Caco-2 (cell line): ENCODE results near the gene GCNT4. TPM values are rescaled to one million over a fixed set of nuclear protein-coding genes. Genes with fewer than 3 reads are reported as not detected.

Experiments used
- BruUV-seq: library from RNA; stranded (reverse); fragments of 400-500 nt; replicated peaks from 2 replicates; lab custom pipeline; 2021; lab: Mats Ljungman, UMichigan
- CTCF ChIA-PET: fragments of 300-600 bp; sonication (Branson Sonifier 250); formaldehyde crosslinking; loops from one replicate; lab custom pipeline; 2022; ENCODE audit warnings: antibody characterized with exemption; lab: Charles Lee
- POLR2A ChIA-PET: fragments of 300-600 bp; sonication (Branson Sonifier 250); formaldehyde crosslinking; loops from one replicate; lab custom pipeline; 2022; ENCODE audit warnings: antibody characterized with exemption; lab: Charles Lee
- DNase-seq, 2 experiments: peaks; one replicate each; pipeline versions ENCODE4 v3.0.0 to v3.0.0-alpha.2; 2020 to 2022
- H3K27me3 ChIP-seq: replicated peaks from 2 replicates; pipeline ENCODE4 v1.6.0; 2011; ENCODE audit warnings: low read length; ENCODE audit not compliant: control insufficient read depth, insufficient read depth
- H3K36me3 ChIP-seq: 2 replicates; pipeline ENCODE4 v1.5.1; 2011; ENCODE audit warnings: low read length; ENCODE audit not compliant: control insufficient read depth, insufficient read depth
- H3K4me1 ChIP-seq: fragments of 250-450 bp; sonication (Bioruptor Pico); 2 replicates; pipeline ENCODE4 v1.5.1; 2020; ENCODE audit warnings: mild to moderate bottlenecking
- H3K4me3 ChIP-seq: 2 replicates; pipeline ENCODE4 v1.5.1; 2011; ENCODE audit warnings: low read depth, mild to moderate bottlenecking, control low read depth, low read length
- H3K9me3 ChIP-seq: fragments of 250-450 bp; sonication (Bioruptor Pico); 2 replicates; pipeline ENCODE4 v1.5.1; 2020; ENCODE audit warnings: mild to moderate bottlenecking, moderate library complexity
- H3K27ac Mint-ChIP-seq: one replicate; pipeline ENCODE4 v1.8.0; 2022; ENCODE audit warnings: mixed read lengths; ENCODE audit not compliant: unreplicated experiment
- H3K27me3 Mint-ChIP-seq: one replicate; pipeline ENCODE4 v1.8.0; 2022; ENCODE audit warnings: mixed read lengths; ENCODE audit not compliant: insufficient read depth, unreplicated experiment
- H3K36me3 Mint-ChIP-seq: one replicate; pipeline ENCODE4 v1.8.0; 2022; ENCODE audit warnings: mild to moderate bottlenecking, mixed read lengths; ENCODE audit not compliant: insufficient read depth, unreplicated experiment
- H3K4me1 Mint-ChIP-seq: one replicate; pipeline ENCODE4 v1.8.0; 2022; ENCODE audit warnings: low read depth, mixed read lengths; ENCODE audit not compliant: unreplicated experiment
- H3K4me3 Mint-ChIP-seq: one replicate; pipeline ENCODE4 v1.8.0; 2022; ENCODE audit warnings: mild to moderate bottlenecking, moderate library complexity, mixed read lengths; ENCODE audit not compliant: unreplicated experiment
- H3K9me3 Mint-ChIP-seq: one replicate; pipeline ENCODE4 v1.8.0; 2022; ENCODE audit warnings: mixed read lengths; ENCODE audit not compliant: unreplicated experiment
- CTCF ChIP-seq, 2 experiments: fragments of 200-600 bp in 1 of 2; IDR thresholded peaks; 1 replicate in 1 of 2; 2 replicates in 1 of 2; pipeline versions ENCODE4 v1.5.1 to v1.8.0; 2011 to 2022; ENCODE audit warnings: antibody characterized with exemption in 1 of 2, control low read depth in 1 of 2, inconsistent platforms in 1 of 2, low read depth in 1 of 2, low read length in 1 of 2, mild to moderate bottlenecking in 1 of 2, moderate library complexity in 1 of 2; ENCODE audit not compliant: insufficient read depth in 1 of 2, severe bottlenecking in 1 of 2, unreplicated experiment in 1 of 2
- intact Hi-C: fragments of 100-400 bp; cut with micrococcal nuclease; formaldehyde crosslinking; loops from one replicate; pipeline ENCODE4 v1.10.0; 2022; ENCODE audit not compliant: unreplicated experiment
- total RNA-seq: library from RNA; stranded (reverse); gene quantifications from 2 replicates; pipeline ENCODE4 v1.2.3, GENCODE V29; 2022

The GCNT4 gene
- total RNA-seq, 1 experiment from 2014 or later, result 3.0 TPM

- Histone ChIP-seq H3K9me3 (no peaks in the 10 kb centered on the region), H3K27me3 (no peaks in the 10 kb centered on the region), H3K4me3 (no peak overlapping the region), H3K4me1 (no peaks in the 10 kb centered on the region), H3K36me3 (no peaks in the 10 kb centered on the region)
- no TSS peak for BruUV-seq
- Mint-ChIP-seq H3K27me3 (no peaks in the 10 kb centered on the region), H3K36me3 (no peaks in the 10 kb centered on the region), H3K27ac (no peak overlapping the region), H3K4me3 (no peak overlapping the region), H3K4me1 (no peaks in the 10 kb centered on the region), H3K9me3 (no peaks in the 10 kb centered on the region)
- intact Hi-C loops, result no loop called here
- ChIA-PET POLR2A (no interaction called here), CTCF (no interaction called here)
- TF ChIP-seq CTCF (IDR thresholded peaks at IDR 0.05; ENCODE audit: insufficient read depth in 1 of 2, low read depth in 1 of 2, low read length in 1 of 2, severe bottlenecking in 1 of 2, unreplicated experiment in 1 of 2), result no peak
- DNase-seq, result no peak
Observed at GRCh38 chr5:75089662-75090061, 37.3 kb upstream of the GCNT4 start.

GRCh38 chr5:75089137-75089536 is 36.8 kb upstream of the GCNT4 start:
- H3K9me3 ChIP-seq, result no peaks in the 10 kb centered on the region
- H3K4me1 ChIP-seq, result no peaks in the 10 kb centered on the region
- Mint-ChIP-seq H3K9me3 (no peaks in the 10 kb centered on the region), H3K27me3 (no peaks in the 10 kb centered on the region), H3K36me3 (no peaks in the 10 kb centered on the region), H3K4me3 (no peak overlapping the region), H3K27ac (no peak overlapping the region), H3K4me1 (no peaks in the 10 kb centered on the region)
- POLR2A ChIA-PET, result no interaction called here
- no peak for TF ChIP-seq CTCF (IDR thresholded peaks at IDR 0.05; ENCODE audit: insufficient read depth in 1 of 2, low read depth in 1 of 2, low read length in 1 of 2, severe bottlenecking in 1 of 2, unreplicated experiment in 1 of 2)
- BruUV-seq, result no TSS peak
- H3K27me3 ChIP-seq, result no peaks in the 10 kb centered on the region
- H3K4me3 ChIP-seq, result no peak overlapping the region
- H3K36me3 ChIP-seq, result no peaks in the 10 kb centered on the region
- intact Hi-C loops, result no loop called here
- no peak for DNase-seq
- CTCF ChIA-PET, result no interaction called here

- no peak overlapping the region for H3K27ac Mint-ChIP-seq
- no peaks in the 10 kb centered on the region for H3K9me3 ChIP-seq
- H3K36me3 Mint-ChIP-seq, result no peaks in the 10 kb centered on the region
- no peaks in the 10 kb centered on the region for H3K36me3 ChIP-seq
- no peaks in the 10 kb centered on the region for H3K9me3 Mint-ChIP-seq
- CTCF ChIA-PET, result no interaction called here
- BruUV-seq, result no TSS peak
- no peak overlapping the region for H3K4me3 ChIP-seq
- intact Hi-C loops, result no loop called here
- H3K27me3 ChIP-seq, result no peaks in the 10 kb centered on the region
- no peaks in the 10 kb centered on the region for H3K4me1 ChIP-seq
- H3K27me3 Mint-ChIP-seq, result no peaks in the 10 kb centered on the region
- no peak for DNase-seq
- TF ChIP-seq CTCF (IDR thresholded peaks at IDR 0.05; ENCODE audit: insufficient read depth in 1 of 2, low read depth in 1 of 2, low read length in 1 of 2, severe bottlenecking in 1 of 2, unreplicated experiment in 1 of 2), result no peak
- no peak overlapping the region for H3K4me3 Mint-ChIP-seq
- POLR2A ChIA-PET, result no interaction called here
- no peaks in the 10 kb centered on the region for H3K4me1 Mint-ChIP-seq
Observed at GRCh38 chr5:75088648-75089047, 36.3 kb upstream of the GCNT4 start.
